Mesenchymal stem cell (in vitro differentiated cells and primary cell): ENCODE data around the gene TBL3.
A peak's percentile ranks its signal among the peaks of the same experiment; 100 is the strongest.
"Not testable (repeated sequence)": the region's sequence is repeated elsewhere in the genome, so short reads cannot be mapped to it uniquely, and the experiment has no call there.

ENCODE experiments used
- DNase-seq: peaks from one replicate; pipeline ENCODE4 v3.0.0-alpha.2; 2013
- H2AFZ ChIP-seq: one replicate; pipeline ENCODE4 v1.6.1; 2013; ENCODE audit warnings: low read depth, mild to moderate bottlenecking, control low read depth, inconsistent platforms, low read length, moderate library complexity
- H2AK5ac ChIP-seq: 2 replicates; pipeline ENCODE4 v1.6.1; 2013; ENCODE audit warnings: low read length, moderate library complexity, mild to moderate bottlenecking, inconsistent platforms; ENCODE audit not compliant: severe bottlenecking
- H2BK120ac ChIP-seq: one replicate; pipeline ENCODE4 v1.6.1; 2013; ENCODE audit warnings: low read depth, mild to moderate bottlenecking, inconsistent platforms, low read length, moderate library complexity
- H2BK12ac ChIP-seq, 2 experiments: one replicate each; pipeline ENCODE4 v1.6.1; 2013; ENCODE audit warnings: inconsistent platforms in 2 of 2, low read length in 2 of 2, mild to moderate bottlenecking in 2 of 2, moderate library complexity in 2 of 2, control low read depth in 1 of 2
- H2BK15ac ChIP-seq: one replicate; pipeline ENCODE4 v1.6.1; 2013; ENCODE audit warnings: mild to moderate bottlenecking, low read depth, inconsistent platforms; ENCODE audit not compliant: poor library complexity, severe bottlenecking
- H2BK5ac ChIP-seq: 2 replicates; pipeline ENCODE4 v1.6.1; 2013; ENCODE audit warnings: low read depth, mild to moderate bottlenecking, low read length, control low read depth, inconsistent platforms; ENCODE audit not compliant: poor library complexity, severe bottlenecking
- H3K14ac ChIP-seq, 2 experiments: one replicate each; pipeline ENCODE4 v1.6.1; 2013; ENCODE audit warnings: inconsistent platforms in 2 of 2, low read length in 2 of 2, control low read depth in 1 of 2, mild to moderate bottlenecking in 1 of 2, moderate library complexity in 1 of 2
- H3K18ac ChIP-seq, 2 experiments: one replicate each; pipeline ENCODE4 v1.6.1; 2013; ENCODE audit warnings: inconsistent platforms in 2 of 2, low read length in 2 of 2, control low read depth in 1 of 2, low read depth in 1 of 2, mild to moderate bottlenecking in 1 of 2
- H3K23ac ChIP-seq, 2 experiments: one replicate each; pipeline ENCODE4 v1.6.1; 2013; ENCODE audit warnings: inconsistent platforms in 2 of 2, low read length in 2 of 2, mild to moderate bottlenecking in 2 of 2, moderate library complexity in 2 of 2, control low read depth in 1 of 2
- H3K27ac ChIP-seq: 2 replicates; pipeline ENCODE4 v1.5.1; 2013; ENCODE audit warnings: mild to moderate bottlenecking, moderate library complexity, low read length, control low read depth, inconsistent platforms; ENCODE audit not compliant: poor library complexity, severe bottlenecking
- H3K27me3 ChIP-seq, 2 experiments: 2 replicates each; pipeline versions ENCODE4 v1.6.1 to v1.7.0; 2013; ENCODE audit warnings: low read length in 2 of 2, mild to moderate bottlenecking in 2 of 2, moderate library complexity in 2 of 2, control low read depth in 1 of 2, inconsistent platforms in 1 of 2; ENCODE audit not compliant: control insufficient read depth in 1 of 2, insufficient read depth in 1 of 2
- H3K36me3 ChIP-seq, 2 experiments: 2 replicates each; pipeline versions ENCODE4 v1.6.1 to v1.7.0; 2013; ENCODE audit warnings: low read length in 2 of 2, control low read depth in 1 of 2, inconsistent platforms in 1 of 2, low read depth in 1 of 2, mild to moderate bottlenecking in 1 of 2; ENCODE audit not compliant: insufficient read depth in 2 of 2, control insufficient read depth in 1 of 2
- H3K4ac ChIP-seq, 2 experiments: one replicate each; pipeline ENCODE4 v1.6.1; 2013; ENCODE audit warnings: inconsistent platforms in 2 of 2, low read length in 2 of 2, mild to moderate bottlenecking in 2 of 2, moderate library complexity in 2 of 2, control low read depth in 1 of 2, low read depth in 1 of 2
- H3K4me1 ChIP-seq: 2 replicates; pipeline ENCODE4 v1.6.1; 2013; ENCODE audit warnings: low read depth, low read length, control low read depth; ENCODE audit not compliant: control insufficient read depth, insufficient read depth
- H3K4me2 ChIP-seq: 2 replicates; pipeline ENCODE4 v1.6.1; 2013; ENCODE audit warnings: low read length, mild to moderate bottlenecking, inconsistent platforms; ENCODE audit not compliant: poor library complexity, severe bottlenecking
- H3K4me3 ChIP-seq, 2 experiments: 2 replicates each; pipeline versions ENCODE4 v1.5.1 to v1.7.0; 2013; ENCODE audit warnings: low read length in 2 of 2, mild to moderate bottlenecking in 2 of 2, control low read depth in 1 of 2, low read depth in 1 of 2; ENCODE audit not compliant: insufficient read depth in 1 of 2
- H3K79me1 ChIP-seq: replicated peaks from 2 replicates; pipeline ENCODE4 v1.6.1; 2013; ENCODE audit warnings: mild to moderate bottlenecking, control low read depth, low read length, inconsistent platforms; ENCODE audit not compliant: poor library complexity, severe bottlenecking
- H3K9ac ChIP-seq: 2 replicates; pipeline ENCODE4 v1.7.0; 2013; ENCODE audit warnings: mild to moderate bottlenecking, low read length, moderate library complexity
- H3K9me3 ChIP-seq: 2 replicates; pipeline ENCODE4 v1.7.0; 2013; ENCODE audit warnings: mild to moderate bottlenecking, low read length; ENCODE audit not compliant: control insufficient read depth
- H4K8ac ChIP-seq: one replicate; pipeline ENCODE4 v1.6.1; 2013; ENCODE audit warnings: inconsistent platforms, mild to moderate bottlenecking, low read length, moderate library complexity
- H4K91ac ChIP-seq: one replicate; pipeline ENCODE4 v1.6.1; 2013; ENCODE audit warnings: mild to moderate bottlenecking, low read length, inconsistent platforms
- WGBS: methylation state at CpG from one replicate; pipeline ENCODE4 v1.1.7; 2013; ENCODE audit warnings: mixed read lengths; 5-methylcytosine and 5-hydroxymethylcytosine counted together

The TBL3 gene

DNA sequence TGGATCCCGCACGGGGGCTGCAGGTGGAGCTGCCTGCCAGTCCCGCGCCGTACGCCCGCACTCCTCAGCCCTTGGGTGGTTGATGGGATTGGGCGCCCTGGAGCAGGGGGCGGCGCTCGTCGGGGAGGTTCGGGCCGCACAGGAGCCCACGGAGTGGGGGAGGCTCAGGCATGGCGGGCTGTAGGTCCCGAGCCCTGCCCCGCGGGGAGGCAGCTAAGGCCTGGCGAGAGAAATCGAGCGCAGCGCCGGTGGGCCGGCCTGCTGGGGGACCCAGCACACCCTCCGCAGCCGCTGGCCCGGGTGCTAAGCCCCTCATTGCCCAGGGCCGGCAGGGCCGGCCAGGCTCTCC, 13.7 kb upstream of the TBL3 start:
- not testable (repeated sequence) for H3K27ac ChIP-seq, H3K9me3 ChIP-seq, H2BK120ac ChIP-seq, H2BK15ac ChIP-seq, H2BK5ac ChIP-seq, H3K27me3 ChIP-seq, H3K9ac ChIP-seq, H3K18ac ChIP-seq, H2AFZ ChIP-seq, H3K23ac ChIP-seq, H3K14ac ChIP-seq, H3K4me2 ChIP-seq, H2AK5ac ChIP-seq, H2BK12ac ChIP-seq, H4K8ac ChIP-seq, H4K91ac ChIP-seq, H3K79me1 ChIP-seq, DNase-seq, H3K4me3 ChIP-seq, H3K4ac ChIP-seq
- peaks cover 21 to 24% of the 10 kb centered on the region in 2 experiments for H3K36me3 ChIP-seq
- peaks cover 29% of the 10 kb centered on the region for H3K4me1 ChIP-seq
- WGBS: 92% methylated on average over 28 of the region's 30 CpGs

DNA sequence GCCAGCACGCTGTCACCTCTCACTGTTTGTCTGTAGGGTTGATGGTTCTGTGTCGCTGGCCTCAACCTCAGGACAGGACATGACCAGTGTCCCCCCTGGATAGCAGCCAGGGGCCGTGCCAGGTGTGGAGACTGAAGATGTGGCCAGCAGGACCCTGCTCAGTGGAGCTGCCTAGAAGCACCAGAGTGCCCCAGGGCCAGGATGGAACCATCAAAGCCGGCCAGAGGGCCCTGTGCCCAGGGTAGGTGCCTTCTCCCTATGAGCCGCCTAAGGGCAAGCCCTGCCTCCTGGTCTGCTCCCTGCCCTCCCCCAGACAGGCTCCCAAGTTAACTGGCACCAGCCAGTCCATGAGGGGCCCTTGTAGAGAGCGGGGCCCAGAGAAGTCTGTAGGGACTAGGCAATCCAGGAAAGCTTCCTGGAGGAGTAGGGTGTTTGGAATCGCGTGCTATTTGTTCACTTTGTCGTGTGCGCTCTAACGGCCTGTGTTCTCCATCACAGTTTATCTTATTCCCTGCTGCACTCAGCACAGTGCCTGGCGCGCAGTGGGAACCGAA, 13.1 kb upstream of the TBL3 start:
- H4K8ac ChIP-seq: peak overlapping the region; percentile 94
- peak overlapping the region; percentile 11 to 86 for H3K18ac ChIP-seq
- H2BK12ac ChIP-seq: peak overlapping the region in 1 of 2 experiments; percentile 72

DNA sequence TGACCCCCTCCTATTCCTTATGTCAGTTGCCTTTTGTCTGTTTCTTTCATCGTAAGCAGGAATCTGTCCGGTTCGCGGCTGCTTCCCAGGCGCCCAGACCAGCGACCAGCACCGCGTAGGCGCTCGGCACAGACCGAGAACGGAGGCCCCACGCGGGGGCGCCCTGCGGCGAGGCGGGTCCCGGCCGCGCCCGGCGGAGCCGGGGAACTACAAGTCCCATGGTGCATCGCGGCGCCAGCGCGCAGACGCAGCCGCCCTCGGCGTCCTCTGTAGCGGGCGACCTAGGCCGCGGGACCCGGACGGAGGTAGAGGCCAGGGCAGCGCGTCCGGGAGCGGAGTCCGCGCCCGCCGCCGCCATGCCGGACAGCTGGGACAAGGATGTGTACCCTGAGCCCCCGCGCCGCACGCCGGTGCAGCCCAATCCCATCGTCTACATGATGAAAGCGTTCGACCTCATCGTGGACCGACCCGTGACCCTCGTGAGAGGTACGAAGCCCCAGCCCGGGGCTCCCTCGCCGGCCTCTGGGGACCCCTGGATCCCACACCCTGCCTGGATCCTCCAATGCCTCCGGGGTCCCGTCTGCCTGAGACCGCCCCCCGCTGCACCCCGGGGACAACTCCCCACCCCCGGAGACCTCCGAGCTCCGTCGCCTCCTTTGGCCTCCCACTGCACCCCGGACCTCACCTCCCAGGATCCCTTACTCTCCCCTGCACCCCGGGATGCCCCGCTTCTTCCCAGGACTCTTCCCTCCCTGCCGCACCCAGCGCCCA, 12.4 kb upstream of the TBL3 start, which contains the start of gene NDUFB10:
TSS of gene NDUFB10 (plus strand) at position 270 of the 771 bp plus-strand sequence. CDS start at position 357, 87 bp downstream.
- Histone ChIP-seq H4K91ac (peak within 1 kb of the TSS; percentile 88), H2AK5ac (peak within 1 kb of the TSS; percentile 44), H3K4me3 (peak within 1 kb of the TSS; percentile 90 to 91), H3K79me1 (no peaks in the 10 kb centered on the region), H3K4me1 (peaks cover 26% of the 10 kb centered on the region), H3K23ac (peak within 1 kb of the TSS in 1 of 2 experiments; percentile 98), H3K27me3 (peaks cover 0 to 3% of the 10 kb centered on the region in 2 experiments), H2BK120ac (peak within 1 kb of the TSS; percentile 27), H2AFZ (peak within 1 kb of the TSS; percentile 62), H3K14ac (peak within 1 kb of the TSS; percentile 5 to 99), H3K9me3 (peaks cover 4% of the 10 kb centered on the region), H2BK15ac (peak within 1 kb of the TSS; percentile 44), H2BK12ac (peak within 1 kb of the TSS in 1 of 2 experiments; percentile 72), H2BK5ac (peak within 1 kb of the TSS; percentile 85), H3K36me3 (peaks cover 23 to 34% of the 10 kb centered on the region in 2 experiments), H3K9ac (peak within 1 kb of the TSS; percentile 93), H3K27ac (peak within 1 kb of the TSS; percentile 34), H3K18ac (peak within 1 kb of the TSS; percentile 97 to 98), H3K4me2 (peak within 1 kb of the TSS; percentile 85), H4K8ac (peak within 1 kb of the TSS; percentile 99), H3K4ac (peak within 1 kb of the TSS; percentile 42 to 86)
- DNase-seq: peak; percentile 88
- 1% methylated on average over 73 of the region's 79 CpGs for WGBS

More for the DNA sequence above, 13.1 kb upstream of the TBL3 start:
- Histone ChIP-seq H3K4me2 (peak overlapping the region; percentile 85), H3K4me3 (peak overlapping the region; percentile 20 to 90), H2BK120ac (peak overlapping the region; percentile 27), H2BK5ac (no peak overlapping the region), H3K23ac (no peak overlapping the region), H4K91ac (peak overlapping the region; percentile 64), H2AK5ac (peak overlapping the region; percentile 44), H2BK15ac (peak overlapping the region; percentile 44), H3K14ac (no peak overlapping the region), H3K4ac (no peak overlapping the region), H3K9me3 (peaks cover 3% of the 10 kb centered on the region), H3K4me1 (peaks cover 27% of the 10 kb centered on the region), H3K27ac (no peak overlapping the region), H3K36me3 (peaks cover 23 to 31% of the 10 kb centered on the region in 2 experiments), H3K27me3 (peaks cover 0 to 3% of the 10 kb centered on the region in 2 experiments), H2AFZ (no peak overlapping the region), H3K9ac (peak overlapping the region; percentile 93), H3K79me1 (no peaks in the 10 kb centered on the region)
- 62% methylated on average over 13 of the region's 14 CpGs for WGBS
- no peak for DNase-seq
